Measurements from ENCODE around the gene ATP10A.

The ATP10A gene

DNA sequence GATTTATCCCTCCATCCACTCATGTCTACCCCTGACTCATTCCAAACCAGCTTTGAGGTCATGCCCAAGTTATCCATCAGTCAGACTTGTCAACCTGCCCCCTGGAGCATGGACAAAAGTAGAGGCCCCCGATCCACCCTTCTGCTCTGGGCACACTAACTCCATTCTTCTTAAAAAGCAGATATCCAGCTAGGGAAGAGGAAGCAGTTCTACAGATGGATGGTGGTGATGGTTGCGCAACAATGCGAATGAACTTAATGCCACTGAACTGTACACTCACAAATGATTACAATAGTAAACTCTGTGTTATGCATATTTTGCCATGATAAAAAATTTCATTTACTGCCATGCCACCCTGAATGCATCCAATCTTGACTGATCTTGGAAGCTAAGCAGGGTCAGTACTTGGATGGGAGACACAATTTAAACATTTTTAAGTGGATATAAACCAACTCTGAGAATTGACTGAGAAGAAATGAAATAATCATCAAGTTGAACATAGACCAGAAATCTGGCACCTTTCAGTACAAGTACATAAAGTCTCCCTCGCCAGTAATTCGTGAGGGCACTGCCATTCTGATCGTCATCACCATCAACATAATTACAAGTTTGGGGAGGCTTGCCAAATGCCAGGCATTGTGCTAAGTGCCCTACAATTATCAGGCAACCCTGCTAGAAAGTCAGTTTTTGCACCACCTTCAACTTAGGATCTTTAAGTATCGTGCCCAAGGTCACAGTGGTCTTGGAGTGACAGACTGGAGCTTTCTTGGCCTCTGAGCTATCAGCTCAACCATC is 124.8 kb downstream of the ATP10A start:
- no peak for DNase-seq (ENCODE audit: low read depth)

DNA sequence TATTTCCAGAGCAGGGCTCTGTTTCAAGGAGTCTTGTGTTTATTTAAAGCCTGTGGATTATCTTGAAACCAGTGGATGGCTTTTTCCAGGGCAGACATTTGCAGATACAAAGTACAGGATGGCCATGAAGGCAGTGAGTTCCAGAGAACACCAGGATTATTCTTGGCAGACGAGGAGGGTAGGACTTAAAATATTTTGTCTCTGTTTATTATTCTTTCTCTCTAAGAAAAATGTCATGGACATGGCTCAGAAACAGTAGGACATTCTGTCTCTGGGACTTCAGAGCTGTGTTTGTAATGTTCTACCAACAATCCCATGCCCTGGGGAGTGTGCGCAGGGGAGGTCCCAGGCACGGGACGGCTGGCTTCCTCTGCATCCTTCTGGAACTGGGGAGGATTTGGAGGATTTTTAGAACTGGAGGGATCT is 125.9 kb downstream of the ATP10A start:
- no peak for DNase-seq (ENCODE audit: low read depth)

DNA sequence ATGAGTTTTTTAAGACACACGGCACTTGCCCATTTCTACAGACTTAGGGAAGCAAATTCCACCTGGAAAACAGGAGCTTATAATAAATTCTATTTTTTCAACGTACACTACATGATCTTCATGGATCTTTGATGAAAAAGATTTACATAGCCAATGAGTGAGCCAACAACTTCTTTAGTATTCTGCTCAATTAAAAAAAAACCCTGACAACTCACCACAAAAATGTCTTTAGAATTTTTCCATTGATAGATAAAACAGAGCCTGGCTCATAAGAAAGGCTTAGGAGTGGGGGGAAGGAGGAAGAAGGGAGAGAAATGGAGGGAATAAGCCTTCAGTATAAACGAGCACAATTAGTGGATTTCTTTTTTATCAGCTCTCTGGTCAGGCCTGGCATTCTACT is 126.7 kb downstream of the ATP10A start:
- DNase-seq (ENCODE audit: low read depth): no peak

- no peak for DNase-seq (ENCODE audit: low read depth)
Observed at GRCh38 chr15:25735550-25736384, 127.4 kb downstream of the ATP10A start.

GRCh38 chr15:25734680-25735355 is 128.3 kb downstream of the ATP10A start:
- no peak for DNase-seq (ENCODE audit: low read depth)

DNA sequence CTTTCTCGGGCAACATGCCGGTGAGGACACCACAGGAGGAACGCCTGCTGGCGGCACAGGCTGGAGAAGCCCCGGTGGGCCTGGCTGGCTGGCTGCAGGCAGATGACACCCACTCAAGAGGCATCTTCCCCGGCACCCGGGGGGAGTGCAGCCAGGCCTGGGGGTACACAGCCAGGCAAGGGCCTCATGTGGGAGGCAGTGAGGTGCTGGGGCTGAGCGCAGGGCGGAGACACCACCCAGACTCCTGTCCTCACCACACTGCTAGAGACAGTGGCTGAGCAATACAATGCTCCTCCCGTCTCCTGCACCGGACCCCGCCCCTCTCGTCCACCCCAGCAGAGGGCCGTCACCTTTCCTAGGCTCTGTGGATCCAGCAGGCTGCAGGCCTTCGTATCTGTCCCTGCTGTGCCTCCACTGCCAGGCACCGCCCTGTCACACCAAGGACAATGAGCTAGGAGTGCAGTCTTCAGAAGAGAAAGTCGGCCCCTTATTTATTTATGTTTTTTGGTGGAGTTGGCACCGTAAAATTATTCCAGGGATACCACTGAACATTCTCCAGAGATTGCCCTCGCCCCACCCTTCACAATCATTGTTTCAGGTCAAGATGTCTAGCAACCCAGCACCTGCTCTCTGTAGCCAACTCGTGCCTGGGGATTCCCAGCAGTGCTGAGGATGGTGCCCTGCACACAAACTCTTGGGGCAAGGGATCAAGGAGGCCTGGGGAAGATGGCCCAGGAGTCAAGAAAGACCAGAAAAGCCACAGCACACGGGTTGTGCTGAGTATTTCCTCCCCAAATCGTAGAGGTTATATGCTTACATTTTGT is 129.1 kb downstream of the ATP10A start:
- DNase-seq (ENCODE audit: low read depth): no peak

- DNase-seq (ENCODE audit: low read depth): no peak
Observed at GRCh38 chr15:25733036-25733855, 129.9 kb downstream of the ATP10A start.

GRCh38 chr15:25732191-25732590 is 130.9 kb downstream of the ATP10A start:
- no peak for DNase-seq (ENCODE audit: low read depth)

- DNase-seq (ENCODE audit: low read depth): no peak
Observed at GRCh38 chr15:25731411-25731810, 131.7 kb downstream of the ATP10A start.

DNA sequence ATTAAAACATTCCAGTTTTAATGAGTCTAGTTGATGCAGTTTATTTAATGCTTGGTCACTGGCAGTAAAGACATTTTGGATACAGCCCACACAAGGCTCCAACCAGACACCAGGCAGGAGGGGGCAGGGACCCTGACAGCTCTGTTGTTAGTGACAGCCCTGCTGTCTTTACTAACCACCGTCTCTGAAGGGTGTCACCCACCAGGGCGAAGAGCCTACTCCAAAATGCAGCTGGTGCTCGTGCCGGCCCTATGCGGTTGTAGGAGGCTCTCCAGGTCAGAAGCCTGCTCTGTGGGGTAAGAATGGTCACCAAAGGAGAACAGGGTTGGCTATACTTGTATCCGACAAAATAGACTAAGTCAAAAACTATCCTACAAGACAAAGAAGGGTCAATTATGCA is 132.2 kb downstream of the ATP10A start:
- DNase-seq (ENCODE audit: low read depth): no peak

- no peak for DNase-seq (ENCODE audit: low read depth)
Observed at GRCh38 chr15:25728816-25729215, 134.3 kb downstream of the ATP10A start.

DNA sequence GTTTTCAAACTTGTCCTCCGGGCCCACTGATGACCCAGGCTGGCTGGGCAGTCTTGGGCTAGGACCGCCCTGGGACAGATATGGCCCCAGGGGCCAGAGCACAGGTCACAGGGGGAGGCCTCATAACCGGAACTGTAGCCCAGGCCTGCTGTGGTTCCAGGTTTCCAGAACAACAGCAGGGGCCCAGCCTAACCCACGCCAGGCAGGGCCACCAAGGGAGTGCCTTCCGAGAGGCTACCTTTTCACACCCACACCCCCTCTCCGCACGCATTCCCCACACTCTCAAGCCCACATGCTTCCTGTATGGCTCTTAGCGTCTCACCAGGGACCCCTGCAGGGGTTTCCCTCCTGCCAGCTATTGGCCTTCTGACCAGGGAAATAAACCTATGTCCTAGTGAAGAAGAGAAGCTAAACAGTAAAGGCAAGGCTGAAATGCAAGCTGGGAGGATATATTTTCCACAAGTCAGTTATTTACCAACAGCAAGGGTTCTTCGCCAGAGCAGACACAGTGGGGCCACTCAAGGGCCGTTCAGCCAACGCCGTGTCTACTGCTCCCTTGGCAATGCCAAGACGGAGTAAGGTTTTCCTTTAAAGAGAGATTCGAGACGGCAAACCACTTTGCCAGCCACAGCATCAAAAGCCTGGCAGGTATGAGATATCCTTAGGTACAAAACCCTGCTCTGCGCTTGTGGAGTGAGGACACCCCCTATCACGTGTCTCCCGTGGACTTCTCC is 135.1 kb downstream of the ATP10A start:
- DNase-seq (ENCODE audit: low read depth): no peak

GRCh38 chr15:25727116-25727515 is 136.0 kb downstream of the ATP10A start:
- DNase-seq (ENCODE audit: low read depth): no peak

DNA sequence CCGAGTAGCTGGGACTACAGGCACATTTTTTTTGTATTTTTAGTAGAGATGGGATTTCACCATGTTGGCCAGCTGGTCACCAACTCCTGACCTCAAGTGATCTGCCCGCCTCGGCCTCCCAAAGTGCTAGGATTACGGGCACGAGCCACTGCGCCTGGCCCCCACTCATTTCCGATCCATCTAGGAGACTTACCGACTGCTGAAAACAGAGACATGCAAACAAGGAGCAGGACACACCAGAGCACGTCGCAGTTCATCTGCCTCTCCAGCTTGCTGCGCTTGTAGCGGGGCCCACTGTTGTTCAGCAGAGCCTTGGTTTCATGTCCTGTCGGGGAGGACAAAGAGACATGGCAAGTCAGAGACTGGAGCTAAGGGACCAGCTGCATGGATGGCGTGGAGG is 137.4 kb downstream of the ATP10A start:
- DNase-seq (ENCODE audit: low read depth): no peak

GRCh38 chr15:25724899-25725298 is 138.2 kb downstream of the ATP10A start:
- no peak for DNase-seq (ENCODE audit: low read depth)

DNA sequence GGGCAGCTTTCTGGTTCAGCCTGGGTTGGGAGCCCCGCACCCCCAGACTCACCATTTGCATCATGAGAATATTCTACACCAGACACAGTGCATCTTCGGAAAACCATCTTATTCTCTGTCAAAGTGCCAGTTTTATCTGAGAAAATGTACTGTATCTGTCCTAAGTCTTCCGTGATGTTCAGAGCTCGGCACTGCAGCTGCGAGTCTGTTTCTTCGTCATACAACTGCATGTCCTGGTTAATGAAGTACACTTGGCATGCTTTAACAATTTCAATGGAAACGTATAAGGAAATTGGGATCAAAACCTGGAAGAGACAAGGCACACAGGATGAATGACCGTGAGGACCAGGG is 141.5 kb downstream of the ATP10A start:
- DNase-seq (ENCODE audit: low read depth): no peak

- no peak for DNase-seq (ENCODE audit: low read depth)
Observed at GRCh38 chr15:25719101-25719985, 143.8 kb downstream of the ATP10A start.

GRCh38 chr15:25718597-25718996 is 144.5 kb downstream of the ATP10A start:
- no peak for DNase-seq (ENCODE audit: low read depth)

DNA sequence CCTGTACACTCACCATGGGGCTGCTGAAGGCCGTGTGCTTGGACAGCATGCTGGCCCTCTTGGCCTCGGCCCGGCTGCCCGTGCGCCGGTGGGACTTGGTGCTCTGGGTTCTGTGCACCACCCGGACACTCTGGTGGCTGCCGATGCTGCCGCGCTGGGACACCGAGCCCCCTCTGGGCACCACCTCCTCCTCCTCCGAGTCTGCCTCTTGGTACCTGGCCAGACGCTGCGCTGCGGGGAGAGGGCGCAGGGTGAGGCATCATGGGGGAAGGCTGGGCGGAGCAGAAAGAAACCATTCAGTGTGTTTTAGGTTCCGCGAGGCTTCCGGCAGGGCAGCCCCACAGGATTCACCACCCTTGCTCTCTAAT is 145.0 kb downstream of the ATP10A start:
- DNase-seq (ENCODE audit: low read depth): no peak

Measured in HS-27A (cell line).